DMS114 treated with DMSO at 0.1 percent for 48 hours (cell line): ENCODE results near the gene CFAP210.
"Not testable (repeated sequence)": the region's sequence is repeated elsewhere in the genome, so short reads cannot be mapped to it uniquely, and the experiment has no call there.

Source experiments
- DNase-seq: peaks from one replicate; lab custom pipeline; 2025; ENCODE audit not compliant: unreplicated experiment; lab: John Stamatoyannopoulos, UW

Gene CFAP210

DNA sequence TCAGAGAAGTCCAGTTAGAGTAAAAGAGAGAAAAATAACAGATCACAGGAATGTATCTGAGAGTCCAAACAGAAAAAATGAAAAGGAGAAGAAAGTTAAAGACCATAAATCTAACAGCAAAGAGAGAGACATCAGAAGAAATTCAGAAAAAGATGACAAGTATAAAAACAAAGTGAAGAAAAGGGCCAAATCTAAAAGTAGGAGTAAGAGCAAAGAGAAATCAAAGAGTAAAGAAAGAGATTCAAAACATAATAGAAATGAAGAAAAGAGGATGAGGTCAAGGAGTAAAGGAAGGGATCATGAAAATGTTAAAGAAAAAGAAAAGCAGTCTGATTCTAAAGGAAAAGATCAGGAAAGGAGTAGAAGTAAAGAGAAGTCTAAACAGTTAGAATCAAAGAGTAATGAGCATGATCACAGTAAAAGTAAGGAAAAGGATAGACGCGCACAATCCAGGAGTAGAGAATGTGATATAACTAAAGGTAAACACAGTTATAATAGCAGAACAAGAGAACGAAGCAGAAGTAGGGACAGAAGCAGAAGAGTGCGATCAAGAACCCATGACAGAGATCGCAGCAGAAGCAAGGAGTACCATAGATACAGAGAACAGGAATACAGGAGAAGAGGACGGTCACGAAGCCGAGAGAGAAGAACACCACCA, 57.6 kb downstream of the CFAP210 start:
- DNase-seq, result no peak

GRCh38 chr2:169625781-169626180, 68.4 kb downstream of the CFAP210 start:
- DNase-seq, result no peak

DNA sequence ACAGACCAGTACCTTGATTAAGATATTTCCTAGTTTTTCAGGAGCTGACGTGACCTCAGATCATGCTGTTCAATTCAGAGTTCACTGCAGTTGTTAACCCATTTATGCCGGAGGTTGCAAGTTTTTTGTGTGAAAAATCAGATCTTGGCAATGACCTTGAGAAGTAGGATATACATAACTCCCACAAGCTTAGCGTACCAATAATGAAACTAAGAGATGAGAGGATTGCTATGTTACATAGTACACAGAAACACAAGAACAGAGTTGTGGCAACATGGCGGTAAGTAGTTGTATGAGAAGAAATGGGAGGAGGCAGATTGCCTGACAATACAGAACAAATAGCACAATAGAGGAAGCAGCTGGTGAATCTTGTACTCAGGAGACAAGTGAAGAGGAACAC, 71.0 kb downstream of the CFAP210 start:
- no peak for DNase-seq

GRCh38 chr2:169620509-169620908, 73.7 kb downstream of the CFAP210 start:
- DNase-seq, result no peak

- DNase-seq, result no peak
These were observed 74.3 kb downstream of the CFAP210 start for GRCh38 chr2:169619946-169620345.

GRCh38 chr2:169615982-169616381, 78.2 kb downstream of the CFAP210 start:
- not testable (repeated sequence) for DNase-seq

DNA sequence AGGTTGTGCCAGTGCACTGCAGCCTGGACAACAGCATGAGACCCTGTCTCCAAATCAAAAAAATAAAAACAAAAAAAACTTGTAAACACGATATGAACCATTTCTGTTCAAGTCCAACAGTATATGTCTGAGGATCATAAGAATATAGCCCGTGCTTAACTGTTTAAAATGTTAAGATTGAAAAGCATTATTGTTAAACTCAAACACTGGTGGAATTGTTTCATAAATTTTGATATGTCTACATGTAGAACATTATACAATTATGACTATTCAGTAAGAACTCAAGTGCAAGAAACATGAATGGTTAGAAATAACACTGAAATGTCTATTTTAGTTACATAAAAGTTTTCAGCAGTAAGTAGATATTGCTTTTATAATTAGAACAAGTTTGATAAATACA, 80.3 kb downstream of the CFAP210 start:
- DNase-seq, result no peak

DNA sequence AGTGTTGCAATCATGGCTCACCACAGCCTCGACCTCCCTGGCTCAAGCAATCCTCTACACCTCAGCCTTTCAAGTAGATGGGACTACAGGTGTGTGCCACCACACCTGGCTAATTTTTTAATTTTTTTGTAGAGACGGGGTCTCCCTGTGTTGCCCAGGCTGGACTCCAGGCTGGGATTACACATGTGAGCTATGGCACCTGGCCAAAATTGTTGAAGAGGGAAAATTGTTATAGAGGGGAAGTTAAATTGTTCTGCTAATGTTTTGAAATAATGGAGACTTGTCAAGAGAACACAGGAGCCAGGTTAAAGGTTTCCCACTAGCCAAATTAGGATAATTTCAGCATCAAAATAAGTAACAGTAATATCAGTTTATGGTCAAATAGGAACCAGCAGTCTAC, 84.9 kb downstream of the CFAP210 start:
- DNase-seq, result no peak

GRCh38 chr2:169599568-169599967, 94.6 kb downstream of the CFAP210 start:
- DNase-seq, result no peak

DNA sequence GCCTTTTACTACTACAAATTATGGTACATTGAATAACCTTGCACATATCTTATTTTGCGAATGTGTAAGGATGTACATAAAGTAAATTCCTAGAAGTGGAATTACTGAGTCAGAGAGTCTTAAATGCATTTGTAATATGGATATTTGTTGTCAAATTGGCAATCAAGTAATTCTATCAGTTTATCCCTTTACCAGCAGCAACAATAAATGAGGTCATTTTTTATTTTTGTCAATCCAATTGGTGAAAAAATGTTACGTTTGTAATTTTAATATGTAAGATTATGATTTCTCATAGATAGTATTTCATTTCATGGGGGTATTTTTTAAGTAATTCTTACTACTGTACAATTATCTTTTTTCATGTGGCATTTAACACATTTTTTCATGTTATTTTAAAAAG, 95.2 kb downstream of the CFAP210 start:
- no peak for DNase-seq

- not testable (repeated sequence) for DNase-seq
These were observed 97.7 kb downstream of the CFAP210 start for GRCh38 chr2:169596546-169596945.
